ENCODE measurements around the gene KCNMA1. TPM values are rescaled to one million over a fixed set of nuclear protein-coding genes. Genes with fewer than 3 reads are reported as not detected.

KCNMA1 gene
- total and polyA plus RNA-seq, 8 donors: 2.8 to 21.1 (median 4.3) TPM

DNA sequence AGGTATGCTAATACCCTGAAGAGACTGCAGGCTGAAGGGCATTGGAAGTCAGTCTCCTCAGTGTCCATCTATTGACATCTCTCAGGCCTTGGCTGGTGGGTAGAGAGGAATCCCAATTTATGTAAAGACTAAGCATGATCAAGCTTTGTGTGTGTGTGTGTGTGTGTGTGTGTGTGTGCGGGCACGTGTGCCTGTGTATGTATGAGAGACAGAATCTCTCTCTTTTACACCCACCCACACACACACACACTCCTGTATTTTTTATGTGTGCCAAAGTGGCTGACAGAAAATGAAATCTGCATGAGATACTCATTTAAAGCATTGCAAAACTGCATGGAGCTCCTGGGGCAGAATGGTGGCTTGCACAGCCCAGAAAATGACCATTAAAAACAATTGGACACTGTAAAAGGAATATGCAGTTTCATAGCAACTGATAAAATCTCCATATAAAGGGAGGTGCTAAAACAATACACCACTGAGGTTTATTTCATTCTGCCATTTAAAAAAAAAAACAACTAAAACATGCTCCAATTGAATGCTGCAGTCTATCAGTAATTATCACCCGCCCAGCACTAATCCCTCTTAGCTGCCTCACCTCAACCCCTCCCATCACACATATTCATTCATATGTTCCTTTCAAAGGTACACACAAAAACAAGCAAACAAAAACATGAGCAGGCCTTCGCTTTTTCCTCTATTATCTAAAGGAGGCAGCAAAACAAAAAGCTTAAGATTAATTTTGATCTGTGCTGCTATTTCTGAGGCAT, 385.0 kb downstream of the KCNMA1 start:
- Histone ChIP-seq H3K9me3 (no peaks in the 10 kb centered on the region), H3K27ac (no peak overlapping the region), H3K36me3 (no peaks in the 10 kb centered on the region), H3K4me3 (no peak overlapping the region), H3K4me1 (peaks cover 0 to 3% of the 10 kb centered on the region in 2 donors), H3K27me3 (no peaks in the 10 kb centered on the region)
- no peak for DNase-seq
- TF ChIP-seq, protein P1, sequence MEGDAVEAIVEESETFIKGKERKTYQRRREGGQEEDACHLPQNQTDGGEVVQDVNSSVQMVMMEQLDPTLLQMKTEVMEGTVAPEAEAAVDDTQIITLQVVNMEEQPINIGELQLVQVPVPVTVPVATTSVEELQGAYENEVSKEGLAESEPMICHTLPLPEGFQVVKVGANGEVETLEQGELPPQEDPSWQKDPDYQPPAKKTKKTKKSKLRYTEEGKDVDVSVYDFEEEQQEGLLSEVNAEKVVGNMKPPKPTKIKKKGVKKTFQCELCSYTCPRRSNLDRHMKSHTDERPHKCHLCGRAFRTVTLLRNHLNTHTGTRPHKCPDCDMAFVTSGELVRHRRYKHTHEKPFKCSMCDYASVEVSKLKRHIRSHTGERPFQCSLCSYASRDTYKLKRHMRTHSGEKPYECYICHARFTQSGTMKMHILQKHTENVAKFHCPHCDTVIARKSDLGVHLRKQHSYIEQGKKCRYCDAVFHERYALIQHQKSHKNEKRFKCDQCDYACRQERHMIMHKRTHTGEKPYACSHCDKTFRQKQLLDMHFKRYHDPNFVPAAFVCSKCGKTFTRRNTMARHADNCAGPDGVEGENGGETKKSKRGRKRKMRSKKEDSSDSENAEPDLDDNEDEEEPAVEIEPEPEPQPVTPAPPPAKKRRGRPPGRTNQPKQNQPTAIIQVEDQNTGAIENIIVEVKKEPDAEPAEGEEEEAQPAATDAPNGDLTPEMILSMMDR (IDR thresholded peaks at IDR 0.05): no peak
- intact Hi-C loops (cut with DNase I): no loop called here
- ATAC-seq: no peak

DNA sequence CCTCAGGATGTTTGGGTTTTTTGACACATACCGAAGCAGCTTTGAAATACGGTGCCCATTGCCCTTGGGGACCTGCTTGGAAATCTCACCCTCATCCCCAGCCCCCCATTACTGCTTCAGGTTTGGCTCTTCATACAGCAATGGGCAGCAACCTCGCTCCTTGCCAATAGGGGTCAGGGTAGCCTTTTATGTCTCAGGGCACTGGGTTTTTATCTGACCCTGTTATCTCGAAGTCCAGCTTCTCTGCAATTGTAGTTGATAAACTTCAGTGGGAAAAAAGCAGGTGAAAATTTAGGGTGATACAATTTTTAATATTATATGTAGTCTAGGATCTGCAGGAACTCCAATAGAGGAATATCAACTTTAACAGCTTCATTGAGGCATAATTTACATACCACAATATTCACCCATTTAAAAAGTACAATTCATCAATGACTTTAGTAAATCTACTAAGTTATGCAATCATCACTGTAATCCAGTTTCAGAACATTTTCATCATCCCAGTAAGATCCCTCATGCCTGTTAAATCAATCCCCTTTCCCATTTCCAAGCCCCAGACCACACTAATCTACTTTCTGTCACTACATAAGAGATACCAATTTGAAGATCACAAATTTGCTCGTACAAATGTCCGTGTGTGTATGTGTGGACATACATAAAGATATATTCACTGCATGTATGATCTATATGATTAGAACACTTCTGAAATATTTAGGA, 386.2 kb downstream of the KCNMA1 start:
- DNase-seq (no peak), ATAC-seq (peak; percentile 74)
- Histone ChIP-seq H3K4me1 (peaks cover 2 to 13% of the 10 kb centered on the region in 2 donors), H3K27me3 (no peaks in the 10 kb centered on the region), H3K27ac (no peak overlapping the region), H3K9me3 (no peaks in the 10 kb centered on the region), H3K4me3 (no peak overlapping the region), H3K36me3 (no peaks in the 10 kb centered on the region)
- intact Hi-C loops (cut with DNase I): no loop called here
- TF ChIP-seq, protein P1 (IDR thresholded peaks at IDR 0.05): peak; percentile 15 to 29

DNA sequence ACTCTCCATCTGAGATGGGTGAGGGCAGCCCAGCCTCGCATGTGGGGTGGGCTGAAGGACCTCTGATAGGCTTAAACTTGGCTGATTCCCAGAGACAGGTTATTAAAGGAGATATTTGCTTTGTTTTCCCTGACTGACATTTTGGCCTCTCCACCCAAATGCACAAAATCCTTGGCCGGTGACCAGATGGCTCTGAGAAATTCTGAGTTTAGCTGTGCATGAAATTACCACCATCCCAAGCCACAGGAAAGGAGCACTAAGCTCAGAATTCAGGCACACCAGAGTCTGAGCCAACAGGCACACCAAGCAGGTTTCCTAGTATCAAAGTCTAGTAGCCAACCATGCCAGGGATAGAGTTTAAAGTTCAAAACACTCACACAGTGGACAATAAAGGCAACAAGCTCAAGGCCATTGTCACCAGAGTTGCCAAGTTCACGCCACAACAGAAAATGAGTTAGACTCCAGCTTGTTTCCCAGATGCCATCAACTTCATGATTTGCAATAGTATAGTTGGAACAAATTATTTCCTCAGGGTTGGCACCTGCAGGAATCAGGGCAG, 387.6 kb downstream of the KCNMA1 start:
- no peaks in the 10 kb centered on the region for H3K9me3 ChIP-seq
- TF ChIP-seq, protein P1 (IDR thresholded peaks at IDR 0.05): no peak
- DNase-seq: no peak
- H3K4me1 ChIP-seq: peaks cover 5 to 28% of the 10 kb centered on the region in 2 donors
- intact Hi-C loops (cut with DNase I): no loop called here
- no peak overlapping the region for H3K4me3 ChIP-seq
- H3K27me3 ChIP-seq: no peaks in the 10 kb centered on the region
- no peaks in the 10 kb centered on the region for H3K36me3 ChIP-seq
- H3K27ac ChIP-seq: no peak overlapping the region
- ATAC-seq: no peak

DNA sequence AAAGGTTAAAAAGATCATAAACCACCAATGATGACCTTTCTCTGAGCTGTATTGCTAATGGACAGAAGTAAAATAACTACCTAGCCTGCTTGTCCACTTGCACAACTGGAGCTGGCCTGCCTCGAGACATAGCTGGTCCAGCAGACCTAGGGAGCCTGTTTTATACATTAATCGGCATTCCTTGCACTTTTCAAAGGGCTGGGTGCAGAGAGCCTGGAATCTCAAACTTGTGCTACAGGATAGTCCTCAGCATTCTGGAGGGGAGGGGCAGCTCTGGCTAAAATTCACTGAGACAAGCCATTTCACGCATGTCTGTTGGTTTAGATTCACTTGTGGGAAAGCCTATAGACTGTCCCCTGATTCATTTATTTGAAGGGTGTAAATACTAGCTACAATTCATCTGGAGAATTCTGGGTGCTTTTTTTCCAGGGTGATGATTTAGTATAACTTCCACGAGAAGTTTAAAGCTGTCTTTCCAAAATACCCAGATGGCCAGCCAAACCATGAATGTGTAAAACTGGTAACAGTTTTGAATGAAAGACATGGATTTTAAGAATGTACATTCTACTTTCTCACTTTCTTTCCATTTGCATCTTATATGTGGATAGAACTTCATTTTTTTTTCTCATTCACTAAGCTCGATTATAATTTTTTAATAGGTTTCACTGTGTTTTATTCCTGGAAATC, 389.4 kb downstream of the KCNMA1 start:
- ATAC-seq: no peak
- Histone ChIP-seq H3K9me3 (no peaks in the 10 kb centered on the region), H3K4me3 (no peak overlapping the region), H3K4me1 (peaks cover 5 to 37% of the 10 kb centered on the region in 2 donors), H3K27ac (no peak overlapping the region), H3K36me3 (no peaks in the 10 kb centered on the region), H3K27me3 (no peaks in the 10 kb centered on the region)
- TF ChIP-seq, protein P1 (IDR thresholded peaks at IDR 0.05): no peak
- intact Hi-C loops (cut with DNase I): no loop called here
- no peak for DNase-seq

Data from left lung (tissue), 10 donors.